Liver (tissue), 9 donors: ENCODE measurements around the gene MS4A1. TPM values are rescaled to one million over a fixed set of nuclear protein-coding genes. Genes with fewer than 3 reads are reported as not detected.

ENCODE experiments used
- DNase-seq: peaks from one replicate; pipeline ENCODE4 v3.0.0-alpha.2; 2017; ENCODE audit warnings: low spot score
- H3K27ac ChIP-seq, 2 donors: one replicate each; pipeline ENCODE4 v1.7.0; 2013; ENCODE audit warnings: inconsistent platforms in 2 of 2, low read length in 2 of 2, control low read depth in 1 of 2, low read depth in 1 of 2, mild to moderate bottlenecking in 1 of 2
- H3K27me3 ChIP-seq, 4 donors: one replicate each; pipeline versions ENCODE4 v1.6.1 to v1.7.0; 2013; ENCODE audit warnings: low read length in 3 of 4, inconsistent platforms in 1 of 4, mild to moderate bottlenecking in 1 of 4, moderate library complexity in 1 of 4; ENCODE audit not compliant: control insufficient read depth in 4 of 4, insufficient read depth in 4 of 4
- H3K36me3 ChIP-seq, 4 donors: one replicate each; pipeline versions ENCODE4 v1.6.1 to v1.7.0; 2013; ENCODE audit warnings: low read length in 3 of 4, mild to moderate bottlenecking in 3 of 4, low read depth in 1 of 4, moderate library complexity in 1 of 4; ENCODE audit not compliant: control insufficient read depth in 4 of 4, insufficient read depth in 3 of 4
- H3K4me1 ChIP-seq, 4 donors: one replicate each; pipeline versions ENCODE4 v1.6.1 to v1.7.0; 2013; ENCODE audit warnings: low read length in 3 of 4, mild to moderate bottlenecking in 3 of 4, moderate library complexity in 1 of 4; ENCODE audit not compliant: control insufficient read depth in 4 of 4, insufficient read depth in 4 of 4
- H3K4me3 ChIP-seq, 3 donors: one replicate each; pipeline versions ENCODE4 v1.6.1 to v1.7.0; 2013; ENCODE audit warnings: low read length in 3 of 3, control low read depth in 1 of 3, low read depth in 1 of 3, mild to moderate bottlenecking in 1 of 3
- H3K9ac ChIP-seq, 2 donors: one replicate each; pipeline ENCODE4 v1.7.0; 2013; ENCODE audit warnings: low read length in 2 of 2, mild to moderate bottlenecking in 2 of 2, moderate library complexity in 2 of 2, control low read depth in 1 of 2, low read depth in 1 of 2
- H3K9me3 ChIP-seq, 4 donors: one replicate each; pipeline versions ENCODE4 v1.6.1 to v1.7.0; 2013; ENCODE audit warnings: low read length in 3 of 4; ENCODE audit not compliant: control insufficient read depth in 4 of 4
- EGR1 ChIP-seq, 2 donors: IDR thresholded peaks; 2 replicates each; pipeline ENCODE4 v1.6.1; 2016 to 2018; ENCODE audit warnings: antibody characterized with exemption in 2 of 2, low read depth in 2 of 2
- FOXA1 ChIP-seq: IDR thresholded peaks from 2 replicates; pipeline ENCODE4 v1.6.1; 2016; ENCODE audit warnings: antibody characterized with exemption
- FOXA2 ChIP-seq: IDR thresholded peaks from 2 replicates; pipeline ENCODE4 v1.6.1; 2016; ENCODE audit warnings: antibody characterized with exemption
- HNF4A ChIP-seq, 2 donors: conservative IDR thresholded peaks; 2 replicates each; pipeline ENCODE4 v1.6.1; 2016; ENCODE audit warnings: antibody characterized with exemption in 2 of 2, mild to moderate bottlenecking in 2 of 2
- HNF4G ChIP-seq: IDR thresholded peaks from 2 replicates; pipeline ENCODE4 v1.6.1; 2016; ENCODE audit warnings: antibody characterized with exemption
- JUND ChIP-seq, 2 donors: IDR thresholded peaks; 2 replicates each; pipeline ENCODE4 v1.6.1; 2016; ENCODE audit warnings: antibody characterized with exemption in 2 of 2
- RAD21 ChIP-seq, 2 donors: IDR thresholded peaks; 2 replicates each; pipeline ENCODE4 v1.6.1; 2016; ENCODE audit warnings: antibody characterized with exemption in 2 of 2, mild to moderate bottlenecking in 2 of 2
- REST ChIP-seq: IDR thresholded peaks from 2 replicates; pipeline ENCODE4 v1.6.1; 2016; ENCODE audit warnings: antibody characterized with exemption, mild to moderate bottlenecking
- RXRA ChIP-seq, 2 donors: IDR thresholded peaks; 2 replicates each; pipeline ENCODE4 v1.6.1; 2017 to 2018; ENCODE audit warnings: antibody characterized with exemption in 2 of 2, mild to moderate bottlenecking in 1 of 2
- SP1 ChIP-seq: IDR thresholded peaks from 2 replicates; pipeline ENCODE4 v1.6.1; 2018; ENCODE audit warnings: antibody characterized with exemption, mild to moderate bottlenecking
- TAF1 ChIP-seq: conservative IDR thresholded peaks from 2 replicates; pipeline ENCODE4 v1.6.1; 2016; ENCODE audit warnings: antibody characterized with exemption, mild to moderate bottlenecking
- YY1 ChIP-seq: IDR thresholded peaks from 2 replicates; pipeline ENCODE4 v1.6.1; 2016; ENCODE audit warnings: antibody characterized with exemption, mild to moderate bottlenecking
- WGBS: extraction: QIAGEN DNeasy Blood & Tissue Kit; methylation state at CpG from one replicate; pipeline ENCODE4 v1.1.7; 2013; 5-methylcytosine and 5-hydroxymethylcytosine counted together
- polyA plus RNA-seq, 2 donors: library from polyadenylated mRNA; stranded (reverse) in 1 of 2; unstranded in 1 of 2; fragments of 200-250 nt in 1 of 2; fragments of >200 nt in 1 of 2; fragmentation: Nextera tagmentation in 1 of 2; extraction: Ambion mirVana in 1 of 2; gene quantifications; one replicate each; pipeline versions ENCODE4 v1.2.1 to v1.2.3, GENCODE V29; 2013 to 2015
- total RNA-seq, 2 donors: library from RNA; depleted of rRNA; stranded (reverse); fragments of >200 nt; gene quantifications; one replicate each; pipeline ENCODE4 v1.2.3, GENCODE V29; 2014
- TF ChIP-seq, protein P1 (sequence below): IDR thresholded peaks from 2 replicates; pipeline ENCODE4 v1.6.1; 2016; ENCODE audit warnings: antibody characterized with exemption
- TF ChIP-seq, protein P2 (sequence below): fragments of 150-350 bp; IDR thresholded peaks from 2 replicates; pipeline ENCODE4 v1.5.1; 2017; ENCODE audit warnings: improper control_type of control experiment, low read depth, low read length; ENCODE audit not compliant: missing input control
- TF ChIP-seq, protein P3 (sequence below): IDR thresholded peaks from 2 replicates; pipeline ENCODE4 v1.6.1; 2016; ENCODE audit warnings: antibody characterized with exemption
- TF ChIP-seq, protein P4 (sequence below): IDR thresholded peaks from 2 replicates; pipeline ENCODE4 v1.6.1; 2016; ENCODE audit warnings: antibody characterized with exemption
- donor health status: healthy.
- donor health status: healthy.
- donor health status: healthy.
- donor health status: healthy.
- donor health status: healthy.

The MS4A1 gene
- total and polyA plus RNA-seq, 4 donors = 0.12 to 3.3 (median 1.2) TPM

- Histone ChIP-seq H3K9ac (no peak overlapping the region), H3K4me3 (no peak overlapping the region), H3K36me3 (no peaks in the 10 kb centered on the region), H3K4me1 (no peaks in the 10 kb centered on the region), H3K27me3 (peaks cover 0 to 3% (median 1%) of the 10 kb centered on the region in 4 donors), H3K27ac (no peak overlapping the region), H3K9me3 (no peaks in the 10 kb centered on the region)
- WGBS = 92% methylated on average over 1 of the region's 1 CpG
- TF ChIP-seq FOXA2 (no peak), FOXA1 (no peak), REST (no peak), HNF4A (conservative IDR thresholded peaks at IDR 0.05) (no peak), YY1 (no peak), HNF4G (no peak), TAF1 (no peak), RAD21 (IDR thresholded peaks at IDR 0.05) (no peak), RXRA (IDR thresholded peaks at IDR 0.05) (no peak), EGR1 (IDR thresholded peaks at IDR 0.05; ENCODE audit: low read depth in 2 of 2) (no peak), JUND (IDR thresholded peaks at IDR 0.05) (no peak)
- TF ChIP-seq, protein P1, sequence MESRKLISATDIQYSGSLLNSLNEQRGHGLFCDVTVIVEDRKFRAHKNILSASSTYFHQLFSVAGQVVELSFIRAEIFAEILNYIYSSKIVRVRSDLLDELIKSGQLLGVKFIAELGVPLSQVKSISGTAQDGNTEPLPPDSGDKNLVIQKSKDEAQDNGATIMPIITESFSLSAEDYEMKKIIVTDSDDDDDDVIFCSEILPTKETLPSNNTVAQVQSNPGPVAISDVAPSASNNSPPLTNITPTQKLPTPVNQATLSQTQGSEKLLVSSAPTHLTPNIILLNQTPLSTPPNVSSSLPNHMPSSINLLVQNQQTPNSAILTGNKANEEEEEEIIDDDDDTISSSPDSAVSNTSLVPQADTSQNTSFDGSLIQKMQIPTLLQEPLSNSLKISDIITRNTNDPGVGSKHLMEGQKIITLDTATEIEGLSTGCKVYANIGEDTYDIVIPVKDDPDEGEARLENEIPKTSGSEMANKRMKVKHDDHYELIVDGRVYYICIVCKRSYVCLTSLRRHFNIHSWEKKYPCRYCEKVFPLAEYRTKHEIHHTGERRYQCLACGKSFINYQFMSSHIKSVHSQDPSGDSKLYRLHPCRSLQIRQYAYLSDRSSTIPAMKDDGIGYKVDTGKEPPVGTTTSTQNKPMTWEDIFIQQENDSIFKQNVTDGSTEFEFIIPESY = no peak
- TF ChIP-seq, protein P2, sequence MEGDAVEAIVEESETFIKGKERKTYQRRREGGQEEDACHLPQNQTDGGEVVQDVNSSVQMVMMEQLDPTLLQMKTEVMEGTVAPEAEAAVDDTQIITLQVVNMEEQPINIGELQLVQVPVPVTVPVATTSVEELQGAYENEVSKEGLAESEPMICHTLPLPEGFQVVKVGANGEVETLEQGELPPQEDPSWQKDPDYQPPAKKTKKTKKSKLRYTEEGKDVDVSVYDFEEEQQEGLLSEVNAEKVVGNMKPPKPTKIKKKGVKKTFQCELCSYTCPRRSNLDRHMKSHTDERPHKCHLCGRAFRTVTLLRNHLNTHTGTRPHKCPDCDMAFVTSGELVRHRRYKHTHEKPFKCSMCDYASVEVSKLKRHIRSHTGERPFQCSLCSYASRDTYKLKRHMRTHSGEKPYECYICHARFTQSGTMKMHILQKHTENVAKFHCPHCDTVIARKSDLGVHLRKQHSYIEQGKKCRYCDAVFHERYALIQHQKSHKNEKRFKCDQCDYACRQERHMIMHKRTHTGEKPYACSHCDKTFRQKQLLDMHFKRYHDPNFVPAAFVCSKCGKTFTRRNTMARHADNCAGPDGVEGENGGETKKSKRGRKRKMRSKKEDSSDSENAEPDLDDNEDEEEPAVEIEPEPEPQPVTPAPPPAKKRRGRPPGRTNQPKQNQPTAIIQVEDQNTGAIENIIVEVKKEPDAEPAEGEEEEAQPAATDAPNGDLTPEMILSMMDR = no peak
- TF ChIP-seq, protein P3, sequence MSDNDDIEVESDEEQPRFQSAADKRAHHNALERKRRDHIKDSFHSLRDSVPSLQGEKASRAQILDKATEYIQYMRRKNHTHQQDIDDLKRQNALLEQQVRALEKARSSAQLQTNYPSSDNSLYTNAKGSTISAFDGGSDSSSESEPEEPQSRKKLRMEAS = no peak
- no peak for DNase-seq
Observed at GRCh38 chr11:60459345-60459744, 3.7 kb downstream of the MS4A1 start.

- H3K27me3 ChIP-seq = no peaks in the 10 kb centered on the region
- no peaks in the 10 kb centered on the region for H3K4me1 ChIP-seq
- DNase-seq = no peak
- no peak overlapping the region for H3K27ac ChIP-seq
- no peaks in the 10 kb centered on the region for H3K36me3 ChIP-seq
- no peak overlapping the region for H3K9ac ChIP-seq
- 59% methylated on average over 2 of the region's 2 CpGs for WGBS
- H3K9me3 ChIP-seq = no peaks in the 10 kb centered on the region
- no peak overlapping the region for H3K4me3 ChIP-seq
- TF ChIP-seq REST (no peak), RAD21 (IDR thresholded peaks at IDR 0.05) (no peak), SP1 (no peak), EGR1 (IDR thresholded peaks at IDR 0.05; ENCODE audit: low read depth in 2 of 2) (no peak), HNF4A (conservative IDR thresholded peaks at IDR 0.05) (no peak), FOXA1 (no peak)
- TF ChIP-seq, protein P1 = no peak
- TF ChIP-seq, protein P2 = no peak
- TF ChIP-seq, protein P4, sequence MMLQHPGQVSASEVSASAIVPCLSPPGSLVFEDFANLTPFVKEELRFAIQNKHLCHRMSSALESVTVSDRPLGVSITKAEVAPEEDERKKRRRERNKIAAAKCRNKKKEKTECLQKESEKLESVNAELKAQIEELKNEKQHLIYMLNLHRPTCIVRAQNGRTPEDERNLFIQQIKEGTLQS = no peak
Observed at GRCh38 chr11:60468829-60469228, 13.2 kb downstream of the MS4A1 start.
